HPDE6-E6E7 (cell line): ENCODE results near the gene CD300LG.
"Not testable (repeated sequence)": the region's sequence is repeated elsewhere in the genome, so short reads cannot be mapped to it uniquely, and the experiment has no call there.

Experiments
- DNase-seq: peaks from one replicate; pipeline ENCODE4 v3.0.0; 2011; ENCODE audit warnings: missing footprints; ENCODE audit errors: extremely low spot score

Gene CD300LG

GRCh38 chr17:43823350-43824084 is 23.5 kb upstream of the CD300LG start:
- no peak for DNase-seq

GRCh38 chr17:43825567-43825966 is 21.4 kb upstream of the CD300LG start:
- no peak for DNase-seq

GRCh38 chr17:43826206-43826605 is 20.8 kb upstream of the CD300LG start:
- DNase-seq, result no peak

GRCh38 chr17:43827596-43827995 is 19.4 kb upstream of the CD300LG start:
- no peak for DNase-seq

- DNase-seq, result no peak
Observed at GRCh38 chr17:43829738-43830137, 17.2 kb upstream of the CD300LG start.

GRCh38 chr17:43830510-43831140 is 16.4 kb upstream of the CD300LG start:
- DNase-seq, result no peak

GRCh38 chr17:43831633-43832032 is 15.3 kb upstream of the CD300LG start:
- DNase-seq, result no peak

GRCh38 chr17:43832168-43832975 is 14.6 kb upstream of the CD300LG start:
- DNase-seq, result peak; percentile 82

GRCh38 chr17:43832976-43833829 is 13.8 kb upstream of the CD300LG start, which contains the start of gene MPP3:
Gene MPP3 (minus strand): TSS chr17:43833146. CDS start chr17:43831906, 1,240 bp downstream.
- DNase-seq, result peak; percentile 88

- no peak for DNase-seq
Observed at GRCh38 chr17:43834106-43834505, 12.9 kb upstream of the CD300LG start.

GRCh38 chr17:43839670-43840108 is 7.3 kb upstream of the CD300LG start:
- peak; percentile 36 for DNase-seq

- no peak for DNase-seq
Observed at GRCh38 chr17:43840814-43841213, 6.2 kb upstream of the CD300LG start.

GRCh38 chr17:43841282-43841681 is 5.7 kb upstream of the CD300LG start:
- DNase-seq, result no peak

- not testable (repeated sequence) for DNase-seq
Observed at GRCh38 chr17:43842091-43842974, 4.6 kb upstream of the CD300LG start.

- DNase-seq, result no peak
Observed at GRCh38 chr17:43842975-43843325, 4.0 kb upstream of the CD300LG start.

GRCh38 chr17:43844241-43844640 is 2.7 kb upstream of the CD300LG start:
- no peak for DNase-seq

GRCh38 chr17:43845766-43846165 is 1.2 kb upstream of the CD300LG start:
- no peak for DNase-seq

GRCh38 chr17:43846221-43846712 is 709 bp upstream of the CD300LG start:
- peak; percentile 86 for DNase-seq

- no peak for DNase-seq
Observed at GRCh38 chr17:43848601-43849000, 1.6 kb downstream of the CD300LG start.

GRCh38 chr17:43849116-43849515 is 2.1 kb downstream of the CD300LG start:
- no peak for DNase-seq
